GM21528 (cell line): Measurements from ENCODE around the gene HMGCL.

Experiments
- ATAC-seq: cut with Tn5 transposase; IDR thresholded peaks from one replicate; pipeline ENCODE4 v1.9.1; 2021; ENCODE audit warnings: mild to moderate bottlenecking, moderate library complexity; ENCODE audit not compliant: unreplicated experiment, low FRiP score

The HMGCL gene

GRCh38 chr1:23779826-23780371 is 45.3 kb downstream of the HMGCL start:
- ATAC-seq: no peak

GRCh38 chr1:23777979-23778814 is 47.0 kb downstream of the HMGCL start, which contains the start of gene PITHD1:
Gene PITHD1 (plus strand): TSS chr1:23778418. CDS start chr1:23778516, 98 bp downstream.
- peak; percentile 67 for ATAC-seq

- ATAC-seq: no peak
Measured at GRCh38 chr1:23776217-23776616, 49.0 kb downstream of the HMGCL start.

- ATAC-seq: no peak
Measured at GRCh38 chr1:23774174-23774880, 50.9 kb downstream of the HMGCL start.

- no peak for ATAC-seq
Measured at GRCh38 chr1:23772854-23773242, 52.4 kb downstream of the HMGCL start.

- peak; percentile 58 for ATAC-seq
Measured at GRCh38 chr1:23772049-23772853, 53.0 kb downstream of the HMGCL start.

- ATAC-seq: no peak
Measured at GRCh38 chr1:23768733-23769132, 56.5 kb downstream of the HMGCL start.

- ATAC-seq: no peak
Measured at GRCh38 chr1:23763041-23763577, 62.1 kb downstream of the HMGCL start.

- ATAC-seq: no peak
Measured at GRCh38 chr1:23759277-23759676, 66.0 kb downstream of the HMGCL start.

- ATAC-seq: no peak
Measured at GRCh38 chr1:23757812-23758211, 67.4 kb downstream of the HMGCL start.

- ATAC-seq: no peak
Measured at GRCh38 chr1:23756676-23757075, 68.6 kb downstream of the HMGCL start.

GRCh38 chr1:23752909-23753308 is 72.3 kb downstream of the HMGCL start:
- ATAC-seq: no peak
